Measurements from ENCODE around the gene PIGA.
"Not testable (repeated sequence)": the region's sequence is repeated elsewhere in the genome, so short reads cannot be mapped to it uniquely, and the experiment has no call there.

PIGA gene

DNA sequence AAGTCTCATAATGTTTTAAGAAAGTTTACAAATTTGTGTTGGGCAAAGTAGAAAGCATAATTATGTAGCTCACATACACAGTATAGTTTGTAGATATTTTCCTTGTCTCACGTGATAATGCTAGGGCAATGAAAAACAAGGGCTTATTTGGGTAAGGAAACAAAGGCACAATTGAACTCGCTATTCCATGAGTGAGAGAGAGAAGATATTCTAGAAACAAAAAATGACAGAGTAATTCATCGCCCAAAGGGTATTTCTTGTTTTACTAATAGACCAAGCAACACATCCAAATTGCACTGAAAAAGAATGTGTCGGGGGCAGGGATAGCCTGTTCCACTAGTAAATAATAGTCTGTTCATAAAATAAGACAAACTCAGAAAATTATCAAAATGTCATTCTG is 16.2 kb downstream of the PIGA start:
- peak; percentile 31 for DNase-seq

DNA sequence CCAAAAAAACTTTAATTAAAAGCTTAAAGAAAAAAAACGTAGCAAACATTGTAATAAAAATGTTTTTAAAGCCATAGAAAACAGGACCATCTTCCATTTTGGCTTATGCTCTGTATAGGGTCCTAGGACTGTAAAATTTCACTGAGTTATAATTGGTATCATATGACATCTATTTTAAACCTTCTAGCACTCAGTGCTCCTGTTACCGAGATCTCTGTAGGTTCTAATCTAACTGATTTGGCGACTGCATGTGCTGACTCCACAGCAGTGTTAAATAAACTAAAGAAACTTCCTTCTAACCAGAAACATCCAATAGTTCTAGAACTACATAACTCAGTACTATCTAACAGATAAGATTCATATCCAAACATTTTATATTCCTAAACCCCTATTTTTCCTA is 19.8 kb downstream of the PIGA start, which contains the start of gene ASB11:
Gene ASB11 (minus strand): TSS at position 132 of the 400 bp plus-strand sequence. CDS start 35 bp downstream, at position 97.
- no peak for DNase-seq

DNA sequence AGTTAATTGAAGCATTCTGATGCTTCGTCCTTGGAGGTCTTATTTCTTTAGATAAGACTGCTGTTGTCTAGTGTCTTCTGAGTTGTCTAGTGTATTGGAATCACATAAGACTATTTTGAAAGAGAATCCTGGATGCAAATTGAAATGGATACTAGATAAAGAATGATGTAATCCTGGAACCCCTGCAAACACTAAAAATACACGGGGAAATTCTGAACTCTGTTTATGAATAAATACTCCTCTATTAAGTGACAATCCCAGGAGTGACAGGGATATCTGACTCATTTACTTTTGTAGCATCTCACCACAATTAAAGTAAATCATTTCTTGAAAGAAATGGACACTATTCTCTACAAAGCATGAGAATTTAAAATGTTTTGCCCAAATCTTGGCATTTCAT is 20.9 kb downstream of the PIGA start:
- DNase-seq, result no peak

DNA sequence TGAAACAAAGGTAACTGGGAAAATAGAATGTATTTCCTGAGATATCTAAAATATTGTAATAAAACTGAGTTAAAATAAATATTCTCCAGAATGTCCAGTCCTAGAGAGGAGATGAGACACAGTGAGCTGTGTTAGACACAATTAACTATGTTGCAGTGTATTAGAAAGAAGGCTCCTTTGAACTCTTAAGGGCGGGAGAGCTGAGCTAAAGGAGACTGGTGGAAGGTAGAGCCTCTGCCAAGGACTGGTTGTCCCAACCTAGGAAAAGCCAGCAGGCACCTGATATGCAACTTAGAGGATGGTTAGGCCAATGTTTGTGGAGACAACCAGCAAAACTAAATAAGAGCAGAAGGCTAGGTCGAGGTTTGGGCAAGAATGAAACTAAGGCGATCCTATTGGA is 24.2 kb downstream of the PIGA start:
- DNase-seq, result no peak

DNA sequence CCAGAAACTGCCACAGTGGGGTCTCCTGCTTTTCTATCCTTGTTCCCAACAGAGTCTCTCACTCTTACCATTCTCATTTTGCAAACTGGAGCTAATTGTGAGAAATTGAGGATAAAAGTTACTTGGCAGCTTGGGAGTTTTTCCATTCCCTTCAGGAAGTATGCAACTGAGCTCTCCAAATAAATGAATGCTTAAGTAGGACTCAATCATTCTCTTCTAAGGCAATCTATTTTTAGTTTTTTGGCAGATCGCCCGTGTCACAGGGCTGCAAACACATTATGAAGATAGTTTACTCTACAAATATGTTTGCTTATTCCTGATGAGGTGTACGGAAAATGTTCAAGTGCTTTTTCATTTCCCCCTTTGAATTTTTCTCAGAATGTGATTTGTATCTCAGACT is 25.2 kb downstream of the PIGA start:
- peak; percentile 41 for DNase-seq

DNA sequence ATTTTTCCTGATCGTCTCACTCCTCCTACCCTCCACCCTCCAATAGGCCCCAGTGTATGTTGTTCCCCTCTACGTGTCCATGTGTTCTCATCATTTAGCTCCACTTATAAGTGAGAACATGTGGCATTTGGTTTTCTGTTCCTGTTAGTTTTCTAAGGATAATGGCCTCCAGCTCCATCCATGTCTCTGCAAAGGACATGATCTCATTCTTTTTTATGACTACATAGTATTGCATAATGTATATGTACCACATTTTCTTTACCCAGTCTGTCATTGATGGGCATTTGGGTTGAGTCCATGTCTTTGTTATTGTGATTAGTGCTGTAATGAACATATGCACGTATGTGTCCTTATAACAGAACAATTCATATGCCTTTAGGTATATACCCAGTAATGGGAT is 29.4 kb downstream of the PIGA start:
- DNase-seq, result not testable (repeated sequence)

DNA sequence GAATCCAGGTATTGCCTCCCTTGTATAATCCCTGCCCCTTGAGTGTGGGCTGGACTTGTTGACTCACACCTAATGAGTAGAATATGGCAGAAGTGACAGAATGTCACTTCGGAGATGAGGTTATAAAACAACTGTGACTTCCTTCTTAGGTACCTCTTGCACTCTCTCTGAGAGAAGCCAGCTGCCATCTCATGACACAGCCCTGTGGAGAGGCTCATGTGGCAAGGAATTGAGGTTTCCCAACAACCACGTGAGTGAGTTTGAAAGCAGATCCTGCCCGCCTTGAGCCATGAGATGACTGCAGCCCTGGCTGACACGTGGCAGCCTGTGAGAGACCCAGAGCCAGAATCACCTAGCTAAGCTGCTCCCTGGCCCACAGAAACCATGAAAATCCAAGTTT is 33.4 kb downstream of the PIGA start:
- DNase-seq, result no peak

DNA sequence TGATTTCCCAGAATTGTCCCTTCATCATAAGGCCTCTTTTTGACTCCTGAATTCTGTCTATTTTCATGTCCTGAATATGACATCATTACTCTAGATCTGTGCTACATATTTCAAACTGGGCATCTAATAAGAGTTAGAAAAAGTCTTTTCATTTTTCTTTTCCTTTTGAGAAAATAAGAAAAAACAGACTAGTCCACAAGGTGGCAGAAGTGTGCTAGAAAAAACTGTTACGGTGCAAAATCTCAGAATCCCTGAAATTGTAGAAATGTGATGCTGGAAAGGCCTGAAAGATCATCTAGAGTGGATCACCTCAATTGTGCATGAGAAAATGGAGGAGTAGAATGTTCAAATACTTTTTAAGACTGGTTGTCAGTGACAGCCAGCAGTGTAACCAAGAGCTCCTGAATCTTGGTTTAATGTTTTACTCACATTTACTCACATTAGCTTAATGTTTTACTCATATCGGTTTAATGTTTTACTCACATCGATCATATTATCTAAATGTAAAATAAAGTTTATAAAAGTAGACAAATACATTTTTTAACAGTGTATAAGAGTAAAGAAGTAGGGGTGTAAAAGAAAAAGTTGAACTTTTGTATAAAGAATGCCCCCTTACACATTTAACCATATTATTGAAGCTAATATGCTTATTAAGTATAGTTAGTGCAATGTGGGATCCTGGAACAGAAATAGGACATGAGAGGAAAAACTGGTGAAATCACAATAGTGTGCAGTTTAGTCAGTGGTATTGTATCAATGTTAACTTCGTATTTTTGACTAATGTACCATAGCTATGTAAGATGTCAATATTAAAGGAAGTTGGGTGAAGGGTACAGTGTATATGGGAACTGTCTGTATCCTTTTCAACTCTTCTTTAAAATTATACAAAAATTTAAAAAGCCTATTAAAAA is 35.1 kb downstream of the PIGA start:
- peak; percentile 57 for DNase-seq

DNA sequence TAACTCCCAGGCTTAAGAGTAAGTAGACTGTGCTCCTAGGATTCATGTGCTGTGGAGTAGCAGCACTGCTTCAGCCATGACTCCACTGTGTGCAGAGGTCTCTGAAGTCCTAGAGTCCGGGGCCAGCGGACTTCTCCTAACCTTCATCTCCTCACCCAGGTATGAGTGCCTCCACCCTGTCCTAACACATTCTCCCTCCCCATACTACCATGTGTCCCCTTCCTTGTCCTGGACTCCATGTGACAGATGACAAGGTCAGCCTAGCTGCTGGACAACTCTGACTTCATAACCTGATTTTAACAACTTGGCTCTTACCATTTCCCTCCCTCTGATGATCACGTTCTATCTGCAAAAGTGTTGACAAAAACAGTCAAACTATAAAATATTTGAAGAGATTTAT is 36.5 kb downstream of the PIGA start:
- no peak for DNase-seq

DNA sequence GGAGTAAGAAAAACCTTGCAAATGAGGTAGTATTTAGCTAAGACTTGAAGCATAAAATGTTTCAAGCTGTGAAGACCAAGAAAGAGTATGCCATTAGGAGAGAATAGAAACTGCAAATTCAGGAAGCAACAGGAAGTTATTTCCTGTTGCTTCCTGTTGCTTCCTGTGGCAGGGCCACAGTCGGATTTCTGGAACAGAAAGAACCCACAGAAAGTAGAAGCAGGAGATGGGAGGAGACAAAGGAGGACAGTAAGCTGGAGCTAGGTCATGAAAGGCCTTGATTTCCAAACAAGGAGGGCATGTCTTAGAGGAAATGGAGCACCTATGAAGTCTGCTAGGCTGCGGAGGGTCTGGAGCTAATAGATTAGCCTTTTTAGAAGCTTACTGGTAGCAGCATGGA is 37.1 kb downstream of the PIGA start:
- DNase-seq, result no peak

DNA sequence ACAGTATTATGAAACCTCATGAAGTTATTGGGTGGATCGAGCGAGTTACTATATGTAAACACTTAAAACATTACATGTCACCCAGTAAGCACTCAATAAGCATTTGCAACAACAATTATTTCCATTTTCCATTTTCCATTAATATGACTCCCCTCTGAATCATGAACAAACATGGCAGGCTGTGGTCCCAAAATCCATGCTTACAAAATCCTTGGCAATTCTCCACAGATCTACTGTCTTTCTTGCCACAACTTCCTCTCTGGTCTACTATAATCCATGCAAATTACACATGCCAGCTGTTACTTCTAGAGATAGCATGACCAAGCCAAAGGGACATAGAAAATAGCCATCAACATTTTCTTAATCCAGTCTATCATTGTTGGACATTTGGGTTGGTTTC is 41.9 kb downstream of the PIGA start:
- DNase-seq, result no peak

DNA sequence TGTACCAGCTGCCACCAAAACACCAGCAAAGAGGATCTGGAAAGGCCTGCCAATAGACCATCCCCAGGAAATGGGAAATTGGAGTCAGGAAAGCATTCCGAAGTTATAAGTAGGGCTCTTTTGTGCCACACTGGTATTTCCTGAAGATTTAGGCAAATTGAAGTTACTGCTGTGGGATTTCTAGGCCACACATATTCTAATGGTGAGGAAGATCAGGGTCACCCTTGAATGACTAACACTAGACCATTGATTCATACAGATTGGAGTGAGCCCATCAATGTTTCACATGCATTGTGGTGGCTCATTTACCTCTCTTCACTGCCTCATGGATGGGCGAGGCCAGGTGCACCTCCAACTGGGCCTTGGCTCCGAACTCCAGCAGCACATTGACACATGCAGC is 42.5 kb downstream of the PIGA start:
- no peak for DNase-seq

DNA sequence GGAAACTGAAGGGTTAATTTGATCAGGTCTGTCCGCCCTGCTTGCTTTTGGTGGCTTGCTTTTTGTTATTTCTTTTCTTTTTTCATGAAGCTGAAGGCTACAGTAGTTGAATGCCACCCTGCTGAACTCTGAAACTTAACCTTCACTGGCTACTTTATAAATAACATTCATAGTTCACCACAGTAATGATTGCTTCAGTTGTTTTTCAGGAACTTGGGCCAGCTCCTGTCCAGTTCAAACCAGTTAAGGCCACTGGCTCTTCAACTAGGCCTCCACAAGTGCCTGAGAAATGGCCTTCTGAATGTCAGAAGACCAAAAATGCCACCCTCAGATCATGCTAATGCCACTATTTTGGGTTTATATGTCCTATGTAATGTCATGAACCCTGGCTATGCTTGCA is 57.7 kb downstream of the PIGA start:
- DNase-seq, result no peak

DNA sequence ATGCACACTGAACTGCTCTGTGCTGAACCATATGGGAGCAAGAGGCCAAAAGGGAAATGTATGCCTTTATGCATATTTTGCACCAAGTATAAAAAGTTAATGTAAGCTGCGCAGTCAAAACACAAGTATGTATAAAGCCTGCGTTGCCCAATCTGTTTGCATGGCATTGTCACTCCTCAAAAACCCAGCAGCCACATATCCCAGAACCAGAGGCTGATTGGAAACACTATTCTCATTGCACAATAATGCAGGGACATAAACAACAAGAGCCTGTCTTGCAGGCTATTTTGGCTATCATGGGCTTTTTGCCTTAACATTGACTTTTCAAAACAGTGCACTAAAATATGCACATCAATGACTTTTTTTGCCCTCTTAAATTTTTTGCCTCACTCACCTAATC is 60.4 kb downstream of the PIGA start:
- no peak for DNase-seq

DNA sequence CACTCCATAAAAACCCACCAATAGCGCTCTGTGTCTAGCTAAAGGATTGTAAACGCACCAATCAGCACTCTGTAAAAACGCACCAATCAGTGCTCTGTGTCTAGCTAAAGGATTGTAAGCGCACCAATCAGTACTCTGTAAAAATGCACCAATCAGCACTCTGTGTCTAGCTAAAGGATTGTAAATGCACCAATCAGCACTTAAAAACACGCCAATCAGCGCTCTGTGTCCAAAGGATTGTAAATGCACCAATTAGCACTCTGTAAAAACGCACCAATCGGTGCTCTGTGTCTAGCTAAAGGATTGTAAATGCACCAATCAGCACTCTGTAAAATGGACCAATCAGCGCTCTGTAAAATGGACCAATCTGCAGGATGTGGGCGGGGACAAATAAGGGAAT is 62.0 kb downstream of the PIGA start:
- DNase-seq, result not testable (repeated sequence)

DNA sequence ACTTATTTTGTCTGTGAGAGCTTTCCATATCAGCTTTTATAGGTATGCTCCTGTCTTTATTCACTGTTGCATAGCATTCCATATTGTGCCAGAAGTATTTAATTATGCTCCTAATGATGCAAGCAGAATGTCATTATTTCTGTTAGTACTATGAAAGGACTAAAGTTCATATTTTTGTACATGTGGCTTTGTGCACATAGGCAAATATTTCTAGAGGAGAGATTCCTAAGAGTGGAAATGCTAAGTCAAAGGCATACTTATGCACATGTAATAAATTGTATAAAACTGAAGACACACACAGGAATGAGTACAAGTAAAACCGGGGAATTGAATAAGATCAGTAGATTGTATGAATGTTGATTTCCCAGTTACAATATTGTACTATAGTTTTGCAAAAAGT is 63.6 kb downstream of the PIGA start:
- DNase-seq, result no peak

DNA sequence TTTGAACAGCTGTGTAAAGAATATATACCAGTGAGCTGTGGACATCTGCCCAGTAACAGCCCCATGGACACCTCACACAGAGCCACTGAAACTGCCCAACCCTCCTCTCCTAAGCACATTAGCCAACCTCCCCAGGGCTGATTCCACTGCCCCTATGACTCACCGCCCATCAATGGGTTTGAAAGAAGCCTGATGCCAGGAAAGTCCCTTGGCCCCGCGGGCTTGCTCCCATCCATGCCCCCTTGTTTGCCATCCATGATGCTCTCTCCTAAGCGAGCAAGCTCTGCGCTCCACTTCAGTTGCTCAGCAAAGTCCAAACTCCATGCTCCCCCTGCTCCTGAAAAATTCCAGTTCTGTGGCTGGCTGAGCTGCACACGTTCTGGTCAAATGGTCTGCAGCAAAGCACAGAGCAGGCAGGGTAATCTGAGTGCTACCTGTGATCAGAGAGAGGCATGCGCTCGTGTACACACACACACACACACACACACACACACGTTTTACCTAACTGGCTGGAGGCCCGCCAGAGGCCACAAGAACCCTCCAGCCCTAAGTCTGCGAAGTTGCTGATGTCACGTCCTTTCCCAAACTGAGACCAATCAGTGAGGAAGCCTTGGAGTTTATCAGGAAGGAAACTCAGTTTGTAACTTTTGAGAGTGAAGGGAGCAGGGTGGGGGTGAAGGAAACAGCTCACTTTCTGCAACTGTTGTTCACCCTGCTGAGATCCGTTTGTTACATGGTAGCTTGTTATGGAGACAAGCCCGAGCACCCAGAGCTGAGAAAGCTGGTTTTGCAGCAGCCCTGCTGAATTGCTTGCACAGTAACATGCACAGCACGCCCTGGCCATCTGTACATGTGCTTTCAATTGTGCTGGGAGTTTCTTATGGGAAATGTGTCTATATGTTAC is 65.5 kb downstream of the PIGA start, which contains the start of gene ASB9:
Gene ASB9 (minus strand): TSS at position 466 of the 904 bp plus-strand sequence. CDS start 209 bp downstream, at position 257.
- DNase-seq, result no peak

All from midbrain (tissue), 1 donor.